Neural cell (in vitro differentiated cells): ENCODE data around the gene RTN4. TPM values are rescaled to one million over a fixed set of nuclear protein-coding genes. Genes with fewer than 3 reads are reported as not detected.

ENCODE experiments used
- H2AFZ ChIP-seq: fragments of 200-600, 300-800 bp; sonication (generic), shearing (Covaris generic); 2 replicates; pipeline ENCODE4 v1.6.0; 2014; ENCODE audit warnings: low read depth, mild to moderate bottlenecking, antibody characterized with exemption, low read length, moderate library complexity
- H3F3A ChIP-seq: fragments of 200-600 bp; shearing (Covaris generic); 2 replicates; pipeline ENCODE4 v1.6.1; 2016; ENCODE audit warnings: mild to moderate bottlenecking, moderate library complexity, mixed read lengths, antibody characterized with exemption, low read length; ENCODE audit not compliant: insufficient read depth, poor library complexity, severe bottlenecking
- H3K27ac ChIP-seq: fragments of 200-600, 300-800 bp; sonication (generic), shearing (Covaris generic); 2 replicates; pipeline ENCODE4 v1.5.1; 2014; ENCODE audit warnings: mild to moderate bottlenecking, low read length, moderate library complexity
- H3K27me3 ChIP-seq: fragments of 300-800, 200-600 bp; sonication (generic), shearing (Covaris generic); 2 replicates; pipeline ENCODE4 v1.6.0; 2014; ENCODE audit warnings: mild to moderate bottlenecking, low read depth, low read length, moderate library complexity; ENCODE audit not compliant: insufficient read depth
- H3K36me3 ChIP-seq: fragments of 300-800, 200-600 bp; sonication (generic), shearing (Covaris generic); 2 replicates; pipeline ENCODE4 v1.5.1; 2014; ENCODE audit warnings: mild to moderate bottlenecking, antibody characterized with exemption, low read length, moderate library complexity; ENCODE audit not compliant: insufficient read depth
- H3K4me2 ChIP-seq: fragments of 300-800, 200-600 bp; sonication (generic), shearing (Covaris generic); 2 replicates; pipeline ENCODE4 v1.6.0; 2014; ENCODE audit warnings: mild to moderate bottlenecking, low read length
- H3K4me3 ChIP-seq: fragments of 300-800, 200-600 bp; sonication (generic), shearing (Covaris generic); 2 replicates; pipeline ENCODE4 v1.5.1; 2014; ENCODE audit warnings: mild to moderate bottlenecking, low read length, moderate library complexity
- H3K79me2 ChIP-seq: fragments of 200-600 bp; shearing (Covaris generic); replicated peaks from 2 replicates; pipeline ENCODE4 v1.6.0; 2014; ENCODE audit warnings: mild to moderate bottlenecking, low read length, moderate library complexity; ENCODE audit not compliant: insufficient read depth
- H3K9ac ChIP-seq: fragments of 300-800, 200-600 bp; sonication (generic), shearing (Covaris generic); 2 replicates; pipeline ENCODE4 v1.6.1; 2016; ENCODE audit warnings: mild to moderate bottlenecking, low read length, mixed read lengths
- H3K9me2 ChIP-seq: fragments of 200-600 bp; shearing (Covaris generic); 2 replicates; pipeline ENCODE4 v1.6.1; 2016; ENCODE audit warnings: mild to moderate bottlenecking, low read length, mixed read lengths; ENCODE audit not compliant: insufficient read depth
- H3K9me3 ChIP-seq: fragments of 200-600, 300-800 bp; sonication (generic), shearing (Covaris generic); 2 replicates; pipeline ENCODE4 v1.6.1; 2016; ENCODE audit warnings: mild to moderate bottlenecking, mixed run types, low read length, moderate library complexity, mixed read lengths
- H4K20me1 ChIP-seq: fragments of 200-600 bp; shearing (Covaris generic); 2 replicates; pipeline ENCODE4 v1.6.1; 2016; ENCODE audit warnings: mild to moderate bottlenecking, mixed run types; ENCODE audit not compliant: insufficient read depth
- EP300 ChIP-seq: fragments of 450-650 bp; conservative IDR thresholded peaks from 2 replicates; pipeline ENCODE4 v1.6.1; 2014; ENCODE audit warnings: antibody characterized with exemption, mild to moderate bottlenecking, moderate library complexity; ENCODE audit not compliant: poor library complexity, severe bottlenecking
- EZH2 ChIP-seq: fragments of 200-600, 300-800 bp; shearing (Covaris generic), sonication (generic); IDR thresholded peaks from 2 replicates; pipeline ENCODE4 v1.6.1; 2014; ENCODE audit warnings: antibody characterized with exemption, low read length, borderline replicate concordance, mild to moderate bottlenecking; ENCODE audit not compliant: insufficient read depth, poor library complexity, severe bottlenecking
- MXI1 ChIP-seq: fragments of 450-650 bp; conservative IDR thresholded peaks from 2 replicates; pipeline ENCODE4 v1.6.1; 2014; ENCODE audit warnings: antibody characterized with exemption, mild to moderate bottlenecking; ENCODE audit not compliant: poor library complexity, severe bottlenecking
- POLR2AphosphoS5 ChIP-seq: IDR thresholded peaks from 2 replicates; pipeline ENCODE4 v1.6.1; 2012
- RAD21 ChIP-seq: fragments of 450-650 bp; conservative IDR thresholded peaks from 2 replicates; pipeline ENCODE4 v1.6.1; 2014; ENCODE audit warnings: antibody characterized with exemption, mild to moderate bottlenecking, moderate library complexity
- SMC3 ChIP-seq: fragments of 450-650 bp; conservative IDR thresholded peaks from 2 replicates; pipeline ENCODE4 v1.6.1; 2014; ENCODE audit warnings: antibody characterized with exemption, mild to moderate bottlenecking, moderate library complexity; ENCODE audit not compliant: poor library complexity
- TAF1 ChIP-seq: IDR thresholded peaks from 2 replicates; pipeline ENCODE4 v1.6.1; 2012; ENCODE audit warnings: low read depth
- polyA plus RNA-seq: library from polyadenylated mRNA; depleted of rRNA; stranded (reverse); fragments of >200 nt; gene quantifications from 2 replicates; pipeline ENCODE4 v1.2.3, GENCODE V29; 2014
- TF ChIP-seq, protein P1 (sequence below): IDR thresholded peaks from 2 replicates; pipeline ENCODE4 v1.6.1; 2012; ENCODE audit warnings: borderline replicate concordance
- TF ChIP-seq, protein P2 (sequence below): fragments of 450-650 bp; IDR thresholded peaks from 2 replicates; pipeline ENCODE4 v1.5.1; 2014; ENCODE audit warnings: antibody characterized with exemption, mild to moderate bottlenecking, moderate library complexity; ENCODE audit not compliant: poor library complexity, severe bottlenecking

Gene RTN4
- polyA plus RNA-seq, 1 donor from 2014 or later: 582 TPM

DNA sequence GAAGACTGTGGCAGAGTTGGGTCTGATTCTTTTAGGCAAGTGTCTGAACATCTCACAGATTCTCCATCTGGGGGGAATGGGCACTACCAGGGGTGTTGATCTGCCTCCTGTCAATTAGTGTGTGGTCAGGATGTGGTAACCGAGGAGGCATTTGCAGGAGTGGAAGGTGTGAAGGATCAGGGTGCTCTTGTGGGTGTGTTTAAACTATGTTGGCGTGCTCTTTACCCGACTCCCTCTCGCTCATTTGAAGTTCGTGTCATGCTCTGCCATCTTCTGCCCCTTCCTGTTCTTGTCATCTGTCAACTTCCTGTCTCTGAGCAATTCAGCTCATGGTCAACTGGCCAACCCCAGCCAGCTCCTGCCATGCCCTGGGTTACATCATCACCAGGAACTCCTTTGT lies 107.9 kb downstream of the RTN4 start:
- no peak for TF ChIP-seq POLR2AphosphoS5
- TF ChIP-seq, protein P1, sequence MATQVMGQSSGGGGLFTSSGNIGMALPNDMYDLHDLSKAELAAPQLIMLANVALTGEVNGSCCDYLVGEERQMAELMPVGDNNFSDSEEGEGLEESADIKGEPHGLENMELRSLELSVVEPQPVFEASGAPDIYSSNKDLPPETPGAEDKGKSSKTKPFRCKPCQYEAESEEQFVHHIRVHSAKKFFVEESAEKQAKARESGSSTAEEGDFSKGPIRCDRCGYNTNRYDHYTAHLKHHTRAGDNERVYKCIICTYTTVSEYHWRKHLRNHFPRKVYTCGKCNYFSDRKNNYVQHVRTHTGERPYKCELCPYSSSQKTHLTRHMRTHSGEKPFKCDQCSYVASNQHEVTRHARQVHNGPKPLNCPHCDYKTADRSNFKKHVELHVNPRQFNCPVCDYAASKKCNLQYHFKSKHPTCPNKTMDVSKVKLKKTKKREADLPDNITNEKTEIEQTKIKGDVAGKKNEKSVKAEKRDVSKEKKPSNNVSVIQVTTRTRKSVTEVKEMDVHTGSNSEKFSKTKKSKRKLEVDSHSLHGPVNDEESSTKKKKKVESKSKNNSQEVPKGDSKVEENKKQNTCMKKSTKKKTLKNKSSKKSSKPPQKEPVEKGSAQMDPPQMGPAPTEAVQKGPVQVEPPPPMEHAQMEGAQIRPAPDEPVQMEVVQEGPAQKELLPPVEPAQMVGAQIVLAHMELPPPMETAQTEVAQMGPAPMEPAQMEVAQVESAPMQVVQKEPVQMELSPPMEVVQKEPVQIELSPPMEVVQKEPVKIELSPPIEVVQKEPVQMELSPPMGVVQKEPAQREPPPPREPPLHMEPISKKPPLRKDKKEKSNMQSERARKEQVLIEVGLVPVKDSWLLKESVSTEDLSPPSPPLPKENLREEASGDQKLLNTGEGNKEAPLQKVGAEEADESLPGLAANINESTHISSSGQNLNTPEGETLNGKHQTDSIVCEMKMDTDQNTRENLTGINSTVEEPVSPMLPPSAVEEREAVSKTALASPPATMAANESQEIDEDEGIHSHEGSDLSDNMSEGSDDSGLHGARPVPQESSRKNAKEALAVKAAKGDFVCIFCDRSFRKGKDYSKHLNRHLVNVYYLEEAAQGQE: no peak
- no peak for TF ChIP-seq EP300
- no peak for TF ChIP-seq TAF1
- TF ChIP-seq, protein P2, sequence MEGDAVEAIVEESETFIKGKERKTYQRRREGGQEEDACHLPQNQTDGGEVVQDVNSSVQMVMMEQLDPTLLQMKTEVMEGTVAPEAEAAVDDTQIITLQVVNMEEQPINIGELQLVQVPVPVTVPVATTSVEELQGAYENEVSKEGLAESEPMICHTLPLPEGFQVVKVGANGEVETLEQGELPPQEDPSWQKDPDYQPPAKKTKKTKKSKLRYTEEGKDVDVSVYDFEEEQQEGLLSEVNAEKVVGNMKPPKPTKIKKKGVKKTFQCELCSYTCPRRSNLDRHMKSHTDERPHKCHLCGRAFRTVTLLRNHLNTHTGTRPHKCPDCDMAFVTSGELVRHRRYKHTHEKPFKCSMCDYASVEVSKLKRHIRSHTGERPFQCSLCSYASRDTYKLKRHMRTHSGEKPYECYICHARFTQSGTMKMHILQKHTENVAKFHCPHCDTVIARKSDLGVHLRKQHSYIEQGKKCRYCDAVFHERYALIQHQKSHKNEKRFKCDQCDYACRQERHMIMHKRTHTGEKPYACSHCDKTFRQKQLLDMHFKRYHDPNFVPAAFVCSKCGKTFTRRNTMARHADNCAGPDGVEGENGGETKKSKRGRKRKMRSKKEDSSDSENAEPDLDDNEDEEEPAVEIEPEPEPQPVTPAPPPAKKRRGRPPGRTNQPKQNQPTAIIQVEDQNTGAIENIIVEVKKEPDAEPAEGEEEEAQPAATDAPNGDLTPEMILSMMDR: no peak
- no peak for TF ChIP-seq MXI1
- TF ChIP-seq RAD21: no peak
- TF ChIP-seq EZH2: no peak
- no peak for TF ChIP-seq SMC3
- H3K9me3 ChIP-seq: peaks cover 6% of the 10 kb centered on the region
- H3K27me3 ChIP-seq: no peaks in the 10 kb centered on the region
- no peaks in the 10 kb centered on the region for H3K36me3 ChIP-seq
- no peaks in the 10 kb centered on the region for H4K20me1 ChIP-seq
- no peak overlapping the region for H3K4me2 ChIP-seq
- no peaks in the 10 kb centered on the region for H3F3A ChIP-seq
- H3K27ac ChIP-seq: no peak overlapping the region
- no peak overlapping the region for H3K9ac ChIP-seq
- no peak overlapping the region for H3K4me3 ChIP-seq
- no peak overlapping the region for H2AFZ ChIP-seq
- no peaks in the 10 kb centered on the region for H3K79me2 ChIP-seq
- H3K9me2 ChIP-seq: no peaks in the 10 kb centered on the region

- Histone ChIP-seq H3F3A (no peaks in the 10 kb centered on the region), H3K79me2 (no peaks in the 10 kb centered on the region), H2AFZ (no peak overlapping the region), H3K9ac (no peak overlapping the region), H3K36me3 (no peaks in the 10 kb centered on the region), H3K9me3 (peaks cover 6% of the 10 kb centered on the region), H3K4me2 (no peak overlapping the region), H3K27ac (no peak overlapping the region), H4K20me1 (no peaks in the 10 kb centered on the region), H3K9me2 (no peaks in the 10 kb centered on the region), H3K4me3 (no peak overlapping the region), H3K27me3 (no peaks in the 10 kb centered on the region)
- TF ChIP-seq MXI1 (no peak), TAF1 (no peak), POLR2AphosphoS5 (no peak), SMC3 (no peak), RAD21 (no peak), EZH2 (no peak), EP300 (no peak)
- TF ChIP-seq, protein P2: no peak
- TF ChIP-seq, protein P1: no peak
Observed at GRCh38 chr2:54941248-54941984, 108.8 kb downstream of the RTN4 start.
